Kidney epithelial cell (primary cell): Measurements from ENCODE around the gene MUC13. TPM values are rescaled to one million over a fixed set of nuclear protein-coding genes. Genes with fewer than 3 reads are reported as not detected.

ENCODE experiments used
- DNase-seq: peaks from one replicate; pipeline ENCODE4 v3.0.0-alpha.2; 2010; ENCODE audit warnings: low read depth
- H3K27me3 ChIP-seq: 2 replicates; pipeline ENCODE4 v1.6.0; 2011; ENCODE audit warnings: low read length; ENCODE audit not compliant: control insufficient read depth, insufficient read depth
- H3K36me3 ChIP-seq: 2 replicates; pipeline ENCODE4 v1.5.1; 2011; ENCODE audit warnings: low read length; ENCODE audit not compliant: control insufficient read depth, insufficient read depth
- H3K4me3 ChIP-seq: 2 replicates; pipeline ENCODE4 v1.5.1; 2011; ENCODE audit warnings: low read depth, mild to moderate bottlenecking, control low read depth, low read length
- CTCF ChIP-seq: IDR thresholded peaks from 2 replicates; pipeline ENCODE4 v1.5.1; 2011; ENCODE audit warnings: mild to moderate bottlenecking, moderate library complexity, low read length, control low read depth, inconsistent platforms; ENCODE audit not compliant: insufficient read depth, poor library complexity, severe bottlenecking
- total RNA-seq: library from RNA; depleted of rRNA; stranded (reverse); fragments of >200 nt; gene quantifications from 2 replicates; pipeline ENCODE4 v1.2.3, GENCODE V29; 2015

Gene MUC13
- total RNA-seq, 1 donor from 2014 or later = not detected

DNA sequence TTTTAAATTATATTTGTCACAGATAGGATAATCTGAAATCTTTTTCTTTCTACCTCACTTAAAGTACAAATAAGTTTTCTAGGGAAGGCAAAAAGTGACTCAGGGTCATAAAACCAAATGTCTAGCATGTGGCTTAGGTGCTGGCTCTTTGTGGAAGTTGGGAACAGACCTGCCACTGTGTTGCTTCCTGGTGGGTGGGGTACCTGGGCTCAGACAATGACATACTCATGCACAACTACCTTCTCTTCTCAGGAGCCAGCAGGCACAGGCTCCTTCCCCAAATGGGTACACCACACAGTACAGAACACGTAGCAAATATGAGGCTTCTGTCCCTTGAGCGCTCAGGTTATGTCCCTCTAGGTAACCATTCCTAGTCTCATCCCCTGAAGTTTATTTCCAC, 40.1 kb upstream of the MUC13 start:
- no peaks in the 10 kb centered on the region for H3K27me3 ChIP-seq
- no peak for DNase-seq
- H3K36me3 ChIP-seq = no peaks in the 10 kb centered on the region
- TF ChIP-seq CTCF = no peak
- no peak overlapping the region for H3K4me3 ChIP-seq

DNA sequence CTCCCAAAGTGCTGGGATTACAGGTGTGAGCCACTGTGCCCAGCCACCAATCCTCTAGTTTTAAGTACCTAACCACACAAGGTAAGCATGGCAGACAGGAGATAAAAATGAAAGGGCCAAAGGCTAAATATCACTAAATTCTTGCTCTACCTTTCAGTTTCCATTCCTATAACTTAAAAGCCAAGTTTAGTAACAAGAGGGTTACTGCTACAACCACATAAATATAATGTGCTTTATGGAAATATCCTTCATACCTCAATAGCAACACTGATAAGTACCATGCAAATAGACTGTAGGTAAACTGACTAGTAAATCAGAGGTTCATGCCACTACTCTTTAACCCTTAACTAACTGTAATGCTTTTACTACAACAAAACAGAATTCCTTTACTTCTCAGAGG, 38.7 kb upstream of the MUC13 start:
- DNase-seq = no peak
- Histone ChIP-seq H3K27me3 (no peaks in the 10 kb centered on the region), H3K36me3 (no peaks in the 10 kb centered on the region), H3K4me3 (no peak overlapping the region)
- TF ChIP-seq CTCF = no peak

- Histone ChIP-seq H3K27me3 (no peaks in the 10 kb centered on the region), H3K4me3 (no peak overlapping the region), H3K36me3 (no peaks in the 10 kb centered on the region)
- DNase-seq = no peak
- no peak for TF ChIP-seq CTCF
These were observed 37.9 kb upstream of the MUC13 start for GRCh38 chr3:124972457-124972856.

DNA sequence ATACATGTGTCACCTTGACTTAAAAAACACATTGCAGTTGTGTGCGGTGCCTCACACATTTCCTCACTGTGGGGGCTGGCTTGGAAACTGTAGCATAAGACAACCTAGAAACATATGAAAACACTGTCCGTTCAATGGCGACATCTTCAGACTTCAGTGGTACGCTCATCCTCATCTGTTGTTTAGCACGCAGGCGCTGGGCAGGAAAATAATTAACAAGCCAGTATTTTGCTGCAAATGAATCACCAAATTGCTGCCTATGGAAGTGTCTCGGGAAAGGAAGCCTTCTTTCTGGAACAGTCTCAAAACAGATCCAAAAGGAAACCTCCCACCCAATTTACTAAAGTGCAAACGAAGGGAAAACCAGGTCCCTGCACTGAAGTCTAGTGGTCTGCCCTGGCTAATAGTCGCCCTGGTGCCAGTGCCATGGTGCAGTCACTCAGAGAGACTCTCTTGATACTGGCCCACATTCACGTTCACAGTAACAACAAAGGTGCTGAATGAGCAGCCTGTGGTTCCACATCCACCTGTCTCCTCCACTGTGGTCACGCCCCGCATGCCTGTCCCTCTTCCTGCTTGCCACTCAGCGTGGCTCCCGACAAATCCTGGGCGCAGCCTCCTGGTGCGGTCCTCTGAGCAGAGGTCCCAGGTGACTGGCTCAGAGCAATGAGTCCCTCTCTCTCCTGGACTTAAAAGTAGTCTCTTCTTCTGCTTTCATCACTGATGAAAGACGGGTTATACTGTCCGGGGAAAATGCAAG, 35.6 kb upstream of the MUC13 start:
- no peaks in the 10 kb centered on the region for H3K27me3 ChIP-seq
- TF ChIP-seq CTCF = no peak
- DNase-seq = no peak
- H3K4me3 ChIP-seq = no peak overlapping the region
- H3K36me3 ChIP-seq = no peaks in the 10 kb centered on the region

GRCh38 chr3:124969190-124969589, 34.6 kb upstream of the MUC13 start:
- H3K36me3 ChIP-seq = no peaks in the 10 kb centered on the region
- no peak for DNase-seq
- no peaks in the 10 kb centered on the region for H3K27me3 ChIP-seq
- no peak overlapping the region for H3K4me3 ChIP-seq
- TF ChIP-seq CTCF = no peak

DNA sequence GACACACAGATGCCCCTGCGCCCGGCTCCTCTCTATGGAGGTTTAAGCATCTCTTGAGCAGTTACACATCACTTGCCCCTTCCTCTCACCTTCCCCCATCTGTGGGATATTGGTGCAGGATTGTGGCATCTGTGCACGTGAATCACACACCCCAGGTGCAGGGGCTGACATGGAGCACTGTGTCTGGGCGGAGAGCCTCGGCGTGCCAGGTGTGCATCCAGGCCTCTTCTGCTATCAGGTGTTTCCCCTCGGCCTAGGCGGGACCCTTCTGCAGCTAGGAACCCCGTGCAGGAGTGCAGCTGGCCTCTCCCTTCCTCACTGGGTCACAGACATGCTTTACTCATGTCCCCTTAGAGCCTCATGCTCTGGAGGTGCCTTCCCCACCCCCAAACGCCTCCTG, 33.4 kb upstream of the MUC13 start:
- Histone ChIP-seq H3K36me3 (no peaks in the 10 kb centered on the region), H3K27me3 (no peaks in the 10 kb centered on the region), H3K4me3 (no peak overlapping the region)
- DNase-seq = no peak
- no peak for TF ChIP-seq CTCF
